ENCODE data around the gene TIGD7. TPM values are rescaled to one million over a fixed set of nuclear protein-coding genes. Genes with fewer than 3 reads are reported as not detected.

TIGD7 gene
- total RNA-seq, 1 experiment from 2014 or later: 0.49 TPM

DNA sequence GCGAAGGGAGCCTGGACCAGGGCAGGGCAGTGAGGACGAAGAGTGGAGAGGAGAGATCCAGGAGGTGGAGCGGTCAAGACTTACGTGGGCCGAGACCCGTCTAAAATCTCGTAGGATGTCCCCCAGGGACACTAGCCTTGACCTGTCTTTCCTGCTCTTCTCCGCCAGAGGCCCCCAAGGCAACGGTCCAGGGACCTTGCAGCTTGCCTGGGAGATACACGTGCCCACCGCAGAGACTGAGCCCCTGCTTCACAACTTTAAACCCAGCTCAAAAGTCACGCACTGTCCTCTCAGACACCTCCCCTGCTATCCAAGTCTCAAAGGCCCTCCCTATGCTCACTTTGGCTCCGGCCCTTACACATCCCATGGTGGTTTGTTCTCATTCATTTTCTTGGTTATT lies 9.4 kb downstream of the TIGD7 start:
- H3K36me3 ChIP-seq (ENCODE audit: control insufficient read depth in 1 of 2, insufficient read depth in 2 of 2, low read length in 2 of 2): peaks cover 3 to 23% of the 10 kb centered on the region in 2 experiments; a peak in 3 of 4 replicates
- H3K4me1 ChIP-seq (ENCODE audit: control insufficient read depth in 1 of 2, insufficient read depth in 2 of 2, low read length in 2 of 2): no peaks in the 10 kb centered on the region
- H4K20me1 ChIP-seq (ENCODE audit: insufficient read depth): no peaks in the 10 kb centered on the region
- H3K27me3 ChIP-seq (ENCODE audit: insufficient read depth, low read length): no peaks in the 10 kb centered on the region
- H3K79me2 ChIP-seq (ENCODE audit: insufficient read depth, low read length): peaks cover 5% of the 10 kb centered on the region
- TF ChIP-seq, protein P1, sequence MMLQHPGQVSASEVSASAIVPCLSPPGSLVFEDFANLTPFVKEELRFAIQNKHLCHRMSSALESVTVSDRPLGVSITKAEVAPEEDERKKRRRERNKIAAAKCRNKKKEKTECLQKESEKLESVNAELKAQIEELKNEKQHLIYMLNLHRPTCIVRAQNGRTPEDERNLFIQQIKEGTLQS (IDR thresholded peaks at IDR 0.05): no peak
- TF ChIP-seq, protein P2, sequence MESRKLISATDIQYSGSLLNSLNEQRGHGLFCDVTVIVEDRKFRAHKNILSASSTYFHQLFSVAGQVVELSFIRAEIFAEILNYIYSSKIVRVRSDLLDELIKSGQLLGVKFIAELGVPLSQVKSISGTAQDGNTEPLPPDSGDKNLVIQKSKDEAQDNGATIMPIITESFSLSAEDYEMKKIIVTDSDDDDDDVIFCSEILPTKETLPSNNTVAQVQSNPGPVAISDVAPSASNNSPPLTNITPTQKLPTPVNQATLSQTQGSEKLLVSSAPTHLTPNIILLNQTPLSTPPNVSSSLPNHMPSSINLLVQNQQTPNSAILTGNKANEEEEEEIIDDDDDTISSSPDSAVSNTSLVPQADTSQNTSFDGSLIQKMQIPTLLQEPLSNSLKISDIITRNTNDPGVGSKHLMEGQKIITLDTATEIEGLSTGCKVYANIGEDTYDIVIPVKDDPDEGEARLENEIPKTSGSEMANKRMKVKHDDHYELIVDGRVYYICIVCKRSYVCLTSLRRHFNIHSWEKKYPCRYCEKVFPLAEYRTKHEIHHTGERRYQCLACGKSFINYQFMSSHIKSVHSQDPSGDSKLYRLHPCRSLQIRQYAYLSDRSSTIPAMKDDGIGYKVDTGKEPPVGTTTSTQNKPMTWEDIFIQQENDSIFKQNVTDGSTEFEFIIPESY (IDR thresholded peaks at IDR 0.05; ENCODE audit: extremely low read depth, insufficient replicate concordance, low read length): no peak
- TF ChIP-seq ZFX (IDR thresholded peaks at IDR 0.05) (no peak), SIN3A (IDR thresholded peaks at IDR 0.05; ENCODE audit: low read depth) (no peak), ELF1 (IDR thresholded peaks at IDR 0.05; ENCODE audit: borderline replicate concordance, low read depth) (no peak), JUND (IDR thresholded peaks at IDR 0.05) (no peak), EZH2phosphoT487 (IDR thresholded peaks at IDR 0.05; ENCODE audit: borderline replicate concordance) (no peak), CBX3 (IDR thresholded peaks at IDR 0.05; ENCODE audit: low read depth) (no peak), RAD21 (IDR thresholded peaks at IDR 0.05; ENCODE audit: low read depth) (no peak), SRF (IDR thresholded peaks at IDR 0.05; ENCODE audit: low read depth) (no peak), CEBPB (IDR thresholded peaks at IDR 0.05; ENCODE audit: low read depth) (no peak)
- TF ChIP-seq, protein P3, sequence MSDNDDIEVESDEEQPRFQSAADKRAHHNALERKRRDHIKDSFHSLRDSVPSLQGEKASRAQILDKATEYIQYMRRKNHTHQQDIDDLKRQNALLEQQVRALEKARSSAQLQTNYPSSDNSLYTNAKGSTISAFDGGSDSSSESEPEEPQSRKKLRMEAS (IDR thresholded peaks at IDR 0.05): no peak
- H3K4me3 ChIP-seq (replicated peaks in 1 of 2; ENCODE audit: low read depth in 1 of 2, low read length in 2 of 2): no peak overlapping the region
- POLR2A ChIA-PET: no interaction called here
- DNase-seq (ENCODE audit: low read depth, low spot score) (no peak), ATAC-seq (no peak)
- no peaks in the 10 kb centered on the region for H3K9me2 ChIP-seq (ENCODE audit: insufficient read depth)
- intact Hi-C loops (cut with micrococcal nuclease): no loop called here
- RAD21 ChIA-PET (ENCODE audit: low non-redundant PET in 1 of 2, low total read pairs in 2 of 2, uncharacterized antibody in 2 of 2, unreplicated experiment in 2 of 2): no interaction called here
- no peak overlapping the region for H3K27ac ChIP-seq (ENCODE audit: low read depth, low read length)
- no peak overlapping the region for H3K9ac ChIP-seq (ENCODE audit: low read length)
- H2AFZ ChIP-seq (ENCODE audit: low read depth, low read length, poor library complexity, severe bottlenecking): no peak overlapping the region
- CTCF ChIA-PET: no interaction called here
- no peak overlapping the region for H3K4me2 ChIP-seq (ENCODE audit: low read length)
- BruUV-seq (replicated peaks): no TSS peak
- peaks cover 6 to 18% of the 10 kb centered on the region in 2 experiments; a peak in 3 of 4 replicates for H3K9me3 ChIP-seq (ENCODE audit: control insufficient read depth in 1 of 2, insufficient read depth in 1 of 2, low read depth in 1 of 2, low read length in 2 of 2)

All from HCT116 (cell line).